GM23248 (cell line): ENCODE data around the gene YEATS2. TPM values are rescaled to one million over a fixed set of nuclear protein-coding genes. Genes with fewer than 3 reads are reported as not detected.
A peak's percentile ranks its signal among the peaks of the same experiment; 100 is the strongest.
"Not testable (repeated sequence)": the region's sequence is repeated elsewhere in the genome, so short reads cannot be mapped to it uniquely, and the experiment has no call there.

Source experiments
- DNase-seq: peaks from one replicate; pipeline ENCODE4 v3.0.0-alpha.2; 2015
- H2AFZ ChIP-seq: fragments of 200-600 bp; sonication (generic); 2 replicates; pipeline ENCODE4 v1.6.1; 2016; ENCODE audit warnings: antibody characterized with exemption
- H3F3A ChIP-seq: fragments of 200-600 bp; sonication (generic); 2 replicates; pipeline ENCODE4 v1.6.1; 2016; ENCODE audit warnings: mild to moderate bottlenecking, antibody characterized with exemption, mixed run types; ENCODE audit not compliant: insufficient read depth
- H3K27ac ChIP-seq: fragments of 200-600 bp; sonication (generic); 2 replicates; pipeline ENCODE4 v1.5.1; 2016; ENCODE audit warnings: mild to moderate bottlenecking
- H3K27me3 ChIP-seq: fragments of 200-600 bp; sonication (generic); replicated peaks from 2 replicates; pipeline ENCODE4 v1.6.1; 2016; ENCODE audit warnings: mild to moderate bottlenecking; ENCODE audit not compliant: insufficient read depth
- H3K36me3 ChIP-seq: fragments of 200-600 bp; sonication (generic); 2 replicates; pipeline ENCODE4 v1.6.1; 2016; ENCODE audit warnings: low read depth, mild to moderate bottlenecking
- H3K4me1 ChIP-seq: fragments of 200-600 bp; sonication (generic); 2 replicates; pipeline ENCODE4 v1.6.1; 2016; ENCODE audit warnings: mild to moderate bottlenecking; ENCODE audit not compliant: insufficient read depth
- H3K4me2 ChIP-seq: fragments of 200-600 bp; sonication (generic); one replicate; pipeline ENCODE4 v1.6.1; 2016; ENCODE audit warnings: mild to moderate bottlenecking; ENCODE audit not compliant: unreplicated experiment
- H3K4me3 ChIP-seq: fragments of 200-600 bp; sonication (generic); 2 replicates; pipeline ENCODE4 v1.5.1; 2016; ENCODE audit warnings: mild to moderate bottlenecking
- H3K79me2 ChIP-seq: fragments of 200-600 bp; sonication (generic); 2 replicates; pipeline ENCODE4 v1.6.1; 2016; ENCODE audit warnings: mild to moderate bottlenecking; ENCODE audit not compliant: insufficient read depth
- H3K9ac ChIP-seq: fragments of 200-600 bp; sonication (generic); 2 replicates; pipeline ENCODE4 v1.6.1; 2016; ENCODE audit warnings: mild to moderate bottlenecking
- H3K9me2 ChIP-seq: fragments of 200-600 bp; sonication (generic); 2 replicates; pipeline ENCODE4 v1.6.1; 2016; ENCODE audit warnings: mixed run types, mild to moderate bottlenecking, moderate library complexity; ENCODE audit not compliant: insufficient read depth
- H3K9me3 ChIP-seq: fragments of 200-600 bp; sonication (generic); one replicate; pipeline ENCODE4 v1.6.1; 2017; ENCODE audit warnings: low read depth
- H4K20me1 ChIP-seq: fragments of 200-600 bp; sonication (generic); 2 replicates; pipeline ENCODE4 v1.6.0; 2016; ENCODE audit not compliant: insufficient read depth
- EZH2 ChIP-seq: fragments of 200-600 bp; sonication (generic); IDR thresholded peaks from 2 replicates; pipeline ENCODE4 v1.6.1; 2018; ENCODE audit warnings: antibody characterized with exemption, mild to moderate bottlenecking; ENCODE audit not compliant: insufficient read depth, poor library complexity, severe bottlenecking
- EZH2phosphoT487 ChIP-seq: fragments of 200-600 bp; sonication (generic); IDR thresholded peaks from 2 replicates; pipeline ENCODE4 v1.6.1; 2018; ENCODE audit warnings: antibody characterized with exemption, moderate library complexity, mild to moderate bottlenecking, low read depth; ENCODE audit not compliant: insufficient read depth
- WGBS, 2 experiments: methylation state at CpG; one replicate each; pipeline ENCODE4 v1.1.6; 2015 to 2017; ENCODE audit warnings: low lambda C conversion rate in 2 of 2, low coverage in 1 of 2; ENCODE audit errors: missing lambda C conversion rate in 2 of 2; 5-methylcytosine and 5-hydroxymethylcytosine counted together
- in situ Hi-C: fragments of 300-500 bp; cut with MboI; formaldehyde crosslinking; loops from 2 replicates; pipeline ENCODE4 v1.15.0; 2020
- polyA plus RNA-seq: library from polyadenylated mRNA; unstranded; fragments of >200 nt; fragmentation: Nextera tagmentation; extraction: Ambion mirVana; gene quantifications from 2 replicates; pipeline ENCODE4 v1.2.1, GENCODE V29; 2016
- total RNA-seq: library from RNA; depleted of rRNA; stranded (reverse); fragments of >200 nt; shearing (Covaris generic); gene quantifications from 2 replicates; pipeline ENCODE4 v1.2.3, GENCODE V29; 2014

The YEATS2 gene
- total and polyA plus RNA-seq, 2 experiments from 2014 or later, result 14.0 to 34.7 TPM

GRCh38 chr3:183779896-183780465 lies 82.4 kb downstream of the YEATS2 start:
- in situ Hi-C loops, result no loop called here
- WGBS, 2 experiments, result 97% methylated on average over 14 of the region's 14 CpGs
- H3K36me3 ChIP-seq, result peaks cover 68% of the 10 kb centered on the region

DNA sequence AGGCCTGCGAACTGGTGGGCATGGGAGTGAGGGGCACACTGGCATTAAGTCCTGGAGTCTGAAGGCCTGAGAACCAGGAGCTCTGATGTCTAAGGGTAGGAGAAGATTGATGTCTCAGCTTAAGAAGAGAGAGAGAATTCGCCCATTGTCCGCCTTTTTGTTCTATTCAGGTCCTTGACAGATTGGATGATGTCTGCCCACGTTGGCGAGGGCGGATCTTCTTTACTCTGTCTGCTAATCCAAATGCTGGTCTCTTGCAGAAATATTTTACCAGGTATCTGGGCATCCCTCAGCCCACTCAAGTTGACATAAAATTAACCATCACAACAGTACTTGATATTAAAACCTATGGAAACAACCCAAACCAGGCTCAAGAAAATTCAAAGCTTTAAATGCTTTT lies 83.6 kb downstream of the YEATS2 start:
- H3K36me3 ChIP-seq, result peaks cover 67% of the 10 kb centered on the region
- TF ChIP-seq EZH2, result no peak
- no peak for TF ChIP-seq EZH2phosphoT487

More at GRCh38 chr3:183779896-183780465, 82.4 kb downstream of the YEATS2 start:
- H3K9ac ChIP-seq, result no peak overlapping the region
- DNase-seq, result peak; percentile 15
- H3F3A ChIP-seq, result peaks cover 21% of the 10 kb centered on the region
- no peaks in the 10 kb centered on the region for H3K27me3 ChIP-seq
- H4K20me1 ChIP-seq, result no peaks in the 10 kb centered on the region
- H3K4me1 ChIP-seq, result peaks cover 25% of the 10 kb centered on the region
- no peak overlapping the region for H2AFZ ChIP-seq
- H3K4me2 ChIP-seq, result no peak overlapping the region
- H3K79me2 ChIP-seq, result peaks cover 26% of the 10 kb centered on the region; the same call in 1 of the 2 replicates
- H3K27ac ChIP-seq, result no peak overlapping the region
- no peaks in the 10 kb centered on the region for H3K9me3 ChIP-seq
- H3K4me3 ChIP-seq, result no peak overlapping the region
- no peaks in the 10 kb centered on the region for H3K9me2 ChIP-seq
- TF ChIP-seq EZH2phosphoT487 (no peak), EZH2 (no peak)

GRCh38 chr3:183782576-183783276 lies 85.1 kb downstream of the YEATS2 start:
- Histone ChIP-seq H3K9me3 (no peaks in the 10 kb centered on the region), H3K9me2 (no peaks in the 10 kb centered on the region), H3K27ac (no peak overlapping the region), H3K9ac (no peak overlapping the region), H3K36me3 (peaks cover 70% of the 10 kb centered on the region), H3K4me1 (no peaks in the 10 kb centered on the region), H3F3A (0 out of 2 replicates have a peak, but pooled peaks cover 7% of the 10 kb centered on the region), H3K4me2 (no peak overlapping the region), H3K79me2 (peaks cover 33% of the 10 kb centered on the region; the same call in 1 of the 2 replicates), H4K20me1 (no peaks in the 10 kb centered on the region), H3K4me3 (no peak overlapping the region), H2AFZ (no peak overlapping the region), H3K27me3 (no peaks in the 10 kb centered on the region)
- WGBS, 2 experiments, result 94 to 95% methylated on average over 7 of the region's 7 CpGs
- in situ Hi-C loops, result no loop called here
- TF ChIP-seq EZH2 (no peak), EZH2phosphoT487 (no peak)
- DNase-seq, result no peak

More for the DNA sequence above, 83.6 kb downstream of the YEATS2 start:
- no peak overlapping the region for H3K27ac ChIP-seq
- H2AFZ ChIP-seq, result no peak overlapping the region
- H3K9me3 ChIP-seq, result no peaks in the 10 kb centered on the region
- peaks cover 26% of the 10 kb centered on the region; the same call in 1 of the 2 replicates for H3K79me2 ChIP-seq
- WGBS, 2 experiments, result 97 to 100% methylated on average over 6 of the region's 6 CpGs
- H3K4me2 ChIP-seq, result no peak overlapping the region
- H4K20me1 ChIP-seq, result no peaks in the 10 kb centered on the region
- no peak for DNase-seq
- no peaks in the 10 kb centered on the region for H3K9me2 ChIP-seq
- no peak overlapping the region for H3K4me3 ChIP-seq
- H3F3A ChIP-seq, result peaks cover 14% of the 10 kb centered on the region; the same call in 1 of the 2 replicates
- H3K27me3 ChIP-seq, result no peaks in the 10 kb centered on the region
- H3K9ac ChIP-seq, result no peak overlapping the region
- in situ Hi-C loops, result no loop called here
- H3K4me1 ChIP-seq, result peaks cover 12% of the 10 kb centered on the region

GRCh38 chr3:183784503-183784902 lies 86.9 kb downstream of the YEATS2 start:
- Histone ChIP-seq H3K36me3 (peaks cover 64% of the 10 kb centered on the region), H3K79me2 (peaks cover 45% of the 10 kb centered on the region)
- H3K4me1 ChIP-seq, H3K9me2 ChIP-seq, H3K4me3 ChIP-seq, H3K27me3 ChIP-seq, H3K9ac ChIP-seq, H3K27ac ChIP-seq, H2AFZ ChIP-seq, H3K4me2 ChIP-seq, in situ Hi-C loops, DNase-seq, H4K20me1 ChIP-seq, H3K9me3 ChIP-seq, H3F3A ChIP-seq: not testable (repeated sequence)
- 76 to 80% methylated on average over 10 of the region's 10 CpGs for WGBS, 2 experiments
